Panc1 (cell line): ENCODE results near the gene ARHGAP45. TPM values are rescaled to one million over a fixed set of nuclear protein-coding genes. Genes with fewer than 3 reads are reported as not detected.

Experiments
- ATAC-seq: fragments of 200-7000 bp; cut with Tn5 transposase; 2 replicates; pipeline ENCODE4 v1.9.1; 2020; ENCODE audit warnings: mild to moderate bottlenecking, moderate library complexity
- BruUV-seq: library from RNA; stranded (reverse); fragments of 400-500 nt; replicated peaks from 2 replicates; lab custom pipeline; 2021; lab: Mats Ljungman, UMichigan
- CTCF ChIA-PET: fragments of 300-600 bp; sonication (Branson Sonifier 250); formaldehyde crosslinking; loops from one replicate; lab custom pipeline; 2022; ENCODE audit warnings: antibody characterized with exemption; lab: Charles Lee
- POLR2A ChIA-PET: fragments of 300-600 bp; sonication (Branson Sonifier 250); formaldehyde crosslinking; loops from one replicate; lab custom pipeline; 2022; ENCODE audit warnings: antibody characterized with exemption; lab: Charles Lee
- DNase-seq: peaks from one replicate; pipeline ENCODE4 v3.0.0-alpha.2; 2010; ENCODE audit warnings: low read depth, low spot score
- H3K27ac ChIP-seq: 2 replicates; pipeline ENCODE4 v1.5.1; 2011; ENCODE audit warnings: mild to moderate bottlenecking, low read length, inconsistent platforms
- H3K27me3 ChIP-seq: fragments of 200-500 bp; sonication (Bioruptor generic); 2 replicates; pipeline ENCODE4 v1.6.0; 2014; ENCODE audit warnings: low read length, inconsistent platforms; ENCODE audit not compliant: control insufficient read depth, insufficient read depth
- H3K36me3 ChIP-seq: fragments of 200-500 bp; sonication (Bioruptor generic); 2 replicates; pipeline ENCODE4 v1.5.1; 2014; ENCODE audit warnings: inconsistent platforms, mild to moderate bottlenecking, low read length, moderate library complexity; ENCODE audit not compliant: control insufficient read depth, insufficient read depth
- H3K4me1 ChIP-seq: 2 replicates; pipeline ENCODE4 v1.5.1; 2011; ENCODE audit warnings: inconsistent platforms, mild to moderate bottlenecking, low read length, moderate library complexity; ENCODE audit not compliant: control insufficient read depth, insufficient read depth
- H3K4me3 ChIP-seq, 2 experiments: 2 replicates each; pipeline ENCODE4 v1.5.1; 2011 to 2012; ENCODE audit warnings: low read depth in 2 of 2, low read length in 2 of 2, mild to moderate bottlenecking in 2 of 2, inconsistent platforms in 1 of 2, moderate library complexity in 1 of 2
- H3K9me3 ChIP-seq: fragments of 200-500 bp; sonication (Bioruptor generic); 2 replicates; pipeline ENCODE4 v1.5.1; 2014; ENCODE audit warnings: low read depth, mild to moderate bottlenecking, inconsistent platforms, low read length, moderate library complexity; ENCODE audit not compliant: control insufficient read depth, insufficient read depth
- CTCF ChIP-seq: fragments of 450-650 bp; IDR thresholded peaks from 2 replicates; pipeline ENCODE4 v1.5.1; 2017; ENCODE audit warnings: mild to moderate bottlenecking
- POLR2AphosphoS5 ChIP-seq: IDR thresholded peaks from 2 replicates; pipeline ENCODE4 v1.6.1; 2012; ENCODE audit warnings: mild to moderate bottlenecking, low read depth, low read length, moderate library complexity
- SIN3A ChIP-seq: IDR thresholded peaks from 2 replicates; pipeline ENCODE4 v1.6.1; 2012; ENCODE audit warnings: low read depth, mild to moderate bottlenecking, low read length, moderate library complexity, borderline replicate concordance; ENCODE audit not compliant: insufficient read depth
- TCF7L2 ChIP-seq: IDR thresholded peaks from 2 replicates; pipeline ENCODE4 v1.6.1; 2011; ENCODE audit warnings: mild to moderate bottlenecking, low read depth, low read length, inconsistent platforms
- in situ Hi-C: cut with HindIII; loops from 2 replicates; pipeline ENCODE4 v1.10.0; 2016; ENCODE audit warnings: low sequenced_read_pairs, low pct_unique_long_range_greater_than_20kb
- intact Hi-C: fragments of 100-400 bp; cut with micrococcal nuclease; formaldehyde crosslinking; loops from one replicate; pipeline ENCODE4 v1.10.0; 2022; ENCODE audit not compliant: unreplicated experiment
- total RNA-seq: library from RNA; stranded (reverse); gene quantifications from one replicate; pipeline ENCODE4 v1.2.1, GENCODE V29; 2021; ENCODE audit not compliant: unreplicated experiment
- TF ChIP-seq, protein P1 (sequence below), 2 experiments: IDR thresholded peaks; 2 replicates each; pipeline ENCODE4 v1.6.1; 2011 to 2012; ENCODE audit warnings: low read depth in 2 of 2, control low read depth in 1 of 2, low read length in 1 of 2, mild to moderate bottlenecking in 1 of 2, moderate library complexity in 1 of 2; ENCODE audit not compliant: insufficient read depth in 1 of 2

The ARHGAP45 gene
- total RNA-seq, 1 experiment from 2014 or later, result 27.8 TPM

DNA sequence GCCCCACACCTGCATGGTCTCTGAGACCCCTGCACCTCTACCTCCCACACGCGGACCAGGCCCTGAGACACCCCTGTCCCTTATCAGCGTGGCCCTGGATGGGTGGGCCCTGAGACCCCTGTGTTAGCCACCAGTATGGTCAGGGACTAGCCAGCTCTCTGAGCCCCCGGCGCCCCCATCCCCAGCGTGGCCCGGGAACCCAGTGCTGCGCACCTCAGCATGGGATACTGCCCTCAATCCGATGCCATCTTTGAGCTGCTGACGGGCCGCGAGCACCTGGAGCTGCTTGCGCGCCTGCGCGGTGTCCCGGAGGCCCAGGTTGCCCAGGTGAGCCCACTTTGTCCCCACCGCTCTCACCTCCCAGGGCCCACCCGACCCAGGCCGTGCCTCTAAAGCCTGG, 5.0 kb upstream of the ARHGAP45 start:
- intact Hi-C loops, result no loop called here
- Histone ChIP-seq H3K36me3 (no peaks in the 10 kb centered on the region), H3K27me3 (no peaks in the 10 kb centered on the region), H3K4me3 (no peak overlapping the region), H3K27ac (no peak overlapping the region), H3K9me3 (no peaks in the 10 kb centered on the region), H3K4me1 (peaks cover 17% of the 10 kb centered on the region)
- BruUV-seq, result no TSS peak
- no peak for ATAC-seq
- in situ Hi-C loops, result no loop called here
- ChIA-PET POLR2A (no interaction called here), CTCF (no interaction called here)
- TF ChIP-seq POLR2AphosphoS5 (no peak), CTCF (no peak), TCF7L2 (no peak)
- DNase-seq, result no peak

DNA sequence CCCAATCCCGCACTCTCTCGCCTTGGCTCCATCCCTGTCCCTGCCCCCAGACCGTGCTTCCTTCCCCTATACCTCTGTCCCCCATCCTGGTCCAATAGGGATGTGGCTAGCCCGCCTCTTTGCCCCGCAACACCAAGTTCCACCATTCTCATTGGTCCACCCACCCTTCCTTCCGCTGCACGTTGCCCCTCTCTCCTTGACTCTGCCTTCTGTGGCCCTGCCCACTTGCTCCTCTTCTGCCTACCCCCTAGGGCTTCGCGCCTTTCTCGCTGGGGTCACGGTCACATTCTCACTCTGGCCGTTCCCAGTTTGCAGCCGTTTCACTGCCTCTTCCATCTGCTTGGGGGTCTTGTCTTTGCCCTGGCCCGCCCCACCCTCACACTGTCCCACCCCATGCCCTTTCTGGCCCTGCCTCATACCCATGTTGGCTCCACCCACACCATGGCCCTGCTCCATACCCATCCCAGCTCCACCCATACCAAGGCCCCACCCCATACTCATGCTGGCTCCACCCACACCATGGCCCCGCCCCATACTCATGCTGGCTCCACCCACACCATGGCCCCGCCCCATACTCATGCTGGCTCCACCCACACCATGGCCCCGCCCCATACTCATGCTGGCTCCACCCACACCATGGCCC, 4.5 kb upstream of the ARHGAP45 start:
- no peaks in the 10 kb centered on the region for H3K27me3 ChIP-seq
- no peaks in the 10 kb centered on the region for H3K9me3 ChIP-seq
- DNase-seq (no peak), ATAC-seq (no peak)
- no TSS peak for BruUV-seq
- H3K36me3 ChIP-seq, result no peaks in the 10 kb centered on the region; the same call in 1 of the 2 replicates
- TF ChIP-seq, protein P1, sequence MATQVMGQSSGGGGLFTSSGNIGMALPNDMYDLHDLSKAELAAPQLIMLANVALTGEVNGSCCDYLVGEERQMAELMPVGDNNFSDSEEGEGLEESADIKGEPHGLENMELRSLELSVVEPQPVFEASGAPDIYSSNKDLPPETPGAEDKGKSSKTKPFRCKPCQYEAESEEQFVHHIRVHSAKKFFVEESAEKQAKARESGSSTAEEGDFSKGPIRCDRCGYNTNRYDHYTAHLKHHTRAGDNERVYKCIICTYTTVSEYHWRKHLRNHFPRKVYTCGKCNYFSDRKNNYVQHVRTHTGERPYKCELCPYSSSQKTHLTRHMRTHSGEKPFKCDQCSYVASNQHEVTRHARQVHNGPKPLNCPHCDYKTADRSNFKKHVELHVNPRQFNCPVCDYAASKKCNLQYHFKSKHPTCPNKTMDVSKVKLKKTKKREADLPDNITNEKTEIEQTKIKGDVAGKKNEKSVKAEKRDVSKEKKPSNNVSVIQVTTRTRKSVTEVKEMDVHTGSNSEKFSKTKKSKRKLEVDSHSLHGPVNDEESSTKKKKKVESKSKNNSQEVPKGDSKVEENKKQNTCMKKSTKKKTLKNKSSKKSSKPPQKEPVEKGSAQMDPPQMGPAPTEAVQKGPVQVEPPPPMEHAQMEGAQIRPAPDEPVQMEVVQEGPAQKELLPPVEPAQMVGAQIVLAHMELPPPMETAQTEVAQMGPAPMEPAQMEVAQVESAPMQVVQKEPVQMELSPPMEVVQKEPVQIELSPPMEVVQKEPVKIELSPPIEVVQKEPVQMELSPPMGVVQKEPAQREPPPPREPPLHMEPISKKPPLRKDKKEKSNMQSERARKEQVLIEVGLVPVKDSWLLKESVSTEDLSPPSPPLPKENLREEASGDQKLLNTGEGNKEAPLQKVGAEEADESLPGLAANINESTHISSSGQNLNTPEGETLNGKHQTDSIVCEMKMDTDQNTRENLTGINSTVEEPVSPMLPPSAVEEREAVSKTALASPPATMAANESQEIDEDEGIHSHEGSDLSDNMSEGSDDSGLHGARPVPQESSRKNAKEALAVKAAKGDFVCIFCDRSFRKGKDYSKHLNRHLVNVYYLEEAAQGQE (IDR thresholded peaks at IDR 0.05; ENCODE audit: insufficient read depth in 1 of 2, low read depth in 2 of 2, low read length in 1 of 2), result no peak
- TF ChIP-seq SIN3A, result no peak
- TF ChIP-seq TCF7L2, result no peak
- TF ChIP-seq CTCF, result no peak
- no peak for TF ChIP-seq POLR2AphosphoS5
- no peak overlapping the region for H3K4me3 ChIP-seq
- H3K4me1 ChIP-seq, result peaks cover 17% of the 10 kb centered on the region
- ChIA-PET CTCF (no interaction called here), POLR2A (no interaction called here)
- intact Hi-C loops, result no loop called here
- no peak overlapping the region for H3K27ac ChIP-seq
- in situ Hi-C loops, result no loop called here
